Naive thymus-derived CD8-positive, alpha-beta T cell (primary cell): ENCODE measurements around the gene KLRD1. TPM values are rescaled to one million over a fixed set of nuclear protein-coding genes. Genes with fewer than 3 reads are reported as not detected.
"Not testable (repeated sequence)": the region's sequence is repeated elsewhere in the genome, so short reads cannot be mapped to it uniquely, and the experiment has no call there.

Experiments used
- ATAC-seq, 2 donors: fragments of 150-1000 bp; cut with Tn5 transposase in 1 of 2; sonication (Bioruptor Pico), chemical (Tn5 transposase) in 1 of 2; 1 replicate in 1 of 2; 2 replicates in 1 of 2; pipeline ENCODE4 v1.10.0; 2021; ENCODE audit warnings: mild to moderate bottlenecking in 2 of 2, moderate library complexity in 2 of 2
- POLR2A ChIA-PET: fragments of 350-600 bp; sonication (Branson Sonifier 250); formaldehyde crosslinking; loops from one replicate; lab custom pipeline; 2021; ENCODE audit warnings: antibody characterized with exemption; lab: Charles Lee
- DNase-seq, 10 donors: peaks; one replicate each; pipeline versions ENCODE4 v3.0.0 to v3.0.0-alpha.2; 2020 to 2022
- H3K27ac Mint-ChIP-seq, 10 donors: one replicate each; pipeline ENCODE4 v1.8.0; 2020 to 2022; ENCODE audit warnings: mild to moderate bottlenecking in 10 of 10, mixed read lengths in 10 of 10, moderate library complexity in 4 of 10, inconsistent platforms in 1 of 10
- H3K27me3 Mint-ChIP-seq, 5 donors: one replicate each; pipeline ENCODE4 v1.8.0; 2021 to 2022; ENCODE audit warnings: mixed read lengths in 5 of 5
- H3K36me3 Mint-ChIP-seq, 3 donors: one replicate each; pipeline ENCODE4 v1.8.0; 2020 to 2022; ENCODE audit warnings: mixed read lengths in 3 of 3, mild to moderate bottlenecking in 2 of 3, inconsistent platforms in 1 of 3
- H3K4me1 Mint-ChIP-seq, 4 donors: one replicate each; pipeline ENCODE4 v1.8.0; 2021 to 2022; ENCODE audit warnings: mixed read lengths in 4 of 4
- H3K4me3 Mint-ChIP-seq, 10 donors: one replicate each; pipeline ENCODE4 v1.8.0; 2020 to 2022; ENCODE audit warnings: mild to moderate bottlenecking in 10 of 10, mixed read lengths in 10 of 10, moderate library complexity in 6 of 10, inconsistent platforms in 1 of 10
- H3K9me3 Mint-ChIP-seq, 9 donors: one replicate each; pipeline ENCODE4 v1.8.0; 2020 to 2022; ENCODE audit warnings: mixed read lengths in 9 of 9, mild to moderate bottlenecking in 3 of 9, inconsistent platforms in 1 of 9, moderate library complexity in 1 of 9
- polyA plus RNA-seq, 3 donors: library from polyadenylated mRNA; unstranded; fragments of 300-500 nt; fragmentation: Illumina TruSeq; gene quantifications; one replicate each; pipeline ENCODE4 v1.2.3, GENCODE V29; 2021
- total RNA-seq, 8 experiments: library from RNA in 2 of 8; stranded (reverse) in 2 of 8; gene quantifications; one replicate each; pipeline ENCODE4 v1.2.3 and lab custom pipeline; 2021 to 2026

KLRD1 gene
- total and polyA plus RNA-seq, 5 experiments from 2014 or later: 4.3 to 271 (median 5.0) TPM

- peaks cover 6 to 16% (median 9%) of the 10 kb centered on the region in 4 donors for H3K4me1 Mint-ChIP-seq
- no peaks in the 10 kb centered on the region for H3K27me3 Mint-ChIP-seq
- no peak for DNase-seq
- peaks cover 0 to 5% (median 4%) of the 10 kb centered on the region in 3 donors for H3K36me3 Mint-ChIP-seq
- POLR2A ChIA-PET: interaction anchor here (0.6 kb wide), 1 partner anchor 1285 kb away, joined by 3 read pairs; no protein-coding TSS in a partner anchor
- H3K4me3 Mint-ChIP-seq: no peak overlapping the region
- H3K9me3 Mint-ChIP-seq: peaks cover 0 to 11% (median 9%) of the 10 kb centered on the region in 9 donors
- ATAC-seq: no peak
- peak overlapping the region in 3 of 10 donors; percentile 11 to 22 (median 13) for H3K27ac Mint-ChIP-seq
Measured at GRCh38 chr12:10339053-10339840, 31.6 kb downstream of the KLRD1 start.

- Mint-ChIP-seq H3K27ac (peak overlapping the region in 1 of 10 donors; percentile 8), H3K9me3 (peaks cover 0 to 11% (median 9%) of the 10 kb centered on the region in 9 donors), H3K4me1 (peaks cover 3 to 16% (median 8%) of the 10 kb centered on the region in 4 donors)
- POLR2A ChIA-PET, H3K36me3 Mint-ChIP-seq, H3K4me3 Mint-ChIP-seq, DNase-seq, H3K27me3 Mint-ChIP-seq, ATAC-seq: not testable (repeated sequence)
Measured at GRCh38 chr12:10340946-10341345, 33.3 kb downstream of the KLRD1 start.

GRCh38 chr12:10341892-10342509, 34.3 kb downstream of the KLRD1 start:
- Mint-ChIP-seq H3K4me3 (no peak overlapping the region), H3K36me3 (peaks cover 0 to 5% (median 5%) of the 10 kb centered on the region in 3 donors), H3K27ac (peak overlapping the region in 2 of 10 donors; percentile 48 to 53), H3K4me1 (peaks cover 3 to 16% (median 8%) of the 10 kb centered on the region in 4 donors), H3K27me3 (no peaks in the 10 kb centered on the region), H3K9me3 (peaks cover 0 to 14% (median 9%) of the 10 kb centered on the region in 9 donors)
- POLR2A ChIA-PET: interaction anchor here (0.6 to 0.9 kb wide), 4 partner anchors 24 to 331 kb away, joined by 5 to 8 read pairs (median 6); no protein-coding TSS in a partner anchor
- ATAC-seq (no peak), DNase-seq (no peak)

GRCh38 chr12:10351457-10351856, 43.8 kb downstream of the KLRD1 start:
- H3K4me3 Mint-ChIP-seq, H3K27ac Mint-ChIP-seq, ATAC-seq, DNase-seq, POLR2A ChIA-PET, H3K4me1 Mint-ChIP-seq, H3K27me3 Mint-ChIP-seq: not testable (repeated sequence)
- H3K9me3 Mint-ChIP-seq: peaks cover 6 to 51% (median 23%) of the 10 kb centered on the region in 9 donors
- H3K36me3 Mint-ChIP-seq: peaks cover 4 to 17% (median 15%) of the 10 kb centered on the region in 3 donors

GRCh38 chr12:10354071-10354470, 46.4 kb downstream of the KLRD1 start:
- DNase-seq (no peak), ATAC-seq (no peak)
- Mint-ChIP-seq H3K36me3 (peaks cover 14 to 34% (median 19%) of the 10 kb centered on the region in 3 donors), H3K9me3 (peaks cover 3 to 44% (median 21%) of the 10 kb centered on the region in 9 donors), H3K27me3 (no peaks in the 10 kb centered on the region), H3K4me3 (no peak overlapping the region), H3K27ac (peak overlapping the region in 1 of 10 donors; percentile 24), H3K4me1 (peaks cover 0 to 13% (median 5%) of the 10 kb centered on the region in 4 donors)
- POLR2A ChIA-PET: no interaction called here

- H3K4me3 Mint-ChIP-seq: no peak overlapping the region
- H3K36me3 Mint-ChIP-seq: peaks cover 14 to 37% (median 23%) of the 10 kb centered on the region in 3 donors
- H3K9me3 Mint-ChIP-seq: peaks cover 3 to 43% (median 21%) of the 10 kb centered on the region in 9 donors
- H3K27me3 Mint-ChIP-seq: no peaks in the 10 kb centered on the region
- POLR2A ChIA-PET: no interaction called here
- peak overlapping the region in 1 of 10 donors; percentile 24 for H3K27ac Mint-ChIP-seq
- no peak for DNase-seq
- peaks cover 0 to 18% (median 9%) of the 10 kb centered on the region in 4 donors for H3K4me1 Mint-ChIP-seq
- no peak for ATAC-seq
Measured at GRCh38 chr12:10354502-10354901, 46.8 kb downstream of the KLRD1 start.

GRCh38 chr12:10358131-10358530, 50.5 kb downstream of the KLRD1 start:
- peak overlapping the region in 3 of 10 donors; percentile 31 to 51 (median 36) for H3K27ac Mint-ChIP-seq
- H3K36me3 Mint-ChIP-seq: peaks cover 5 to 34% (median 31%) of the 10 kb centered on the region in 3 donors
- H3K9me3 Mint-ChIP-seq: peaks cover 0 to 13% (median 6%) of the 10 kb centered on the region in 9 donors
- peaks cover 0 to 37% (median 26%) of the 10 kb centered on the region in 4 donors for H3K4me1 Mint-ChIP-seq
- POLR2A ChIA-PET: no interaction called here
- no peak overlapping the region for H3K4me3 Mint-ChIP-seq
- no peaks in the 10 kb centered on the region for H3K27me3 Mint-ChIP-seq
- ATAC-seq (no peak), DNase-seq (no peak)

- no peaks in the 10 kb centered on the region for H3K27me3 Mint-ChIP-seq
- peaks cover 0 to 37% (median 26%) of the 10 kb centered on the region in 4 donors for H3K4me1 Mint-ChIP-seq
- H3K27ac Mint-ChIP-seq: peak overlapping the region in 9 of 10 donors; percentile 15 to 73 (median 65)
- peak overlapping the region in 5 of 10 donors; percentile 1 to 38 (median 14) for H3K4me3 Mint-ChIP-seq
- DNase-seq: no peak
- POLR2A ChIA-PET: no interaction called here
- H3K9me3 Mint-ChIP-seq: peaks cover 0 to 13% (median 6%) of the 10 kb centered on the region in 9 donors
- peaks cover 5 to 34% (median 31%) of the 10 kb centered on the region in 3 donors for H3K36me3 Mint-ChIP-seq
- ATAC-seq: no peak
Measured at GRCh38 chr12:10358969-10359368, 51.3 kb downstream of the KLRD1 start.

- Mint-ChIP-seq H3K9me3 (peaks cover 0 to 12% (median 4%) of the 10 kb centered on the region in 9 donors), H3K27ac (peak overlapping the region in 7 of 10 donors; percentile 58 to 86 (median 83))
- peak in 1 of 10 donors; percentile 29 for DNase-seq
Measured at GRCh38 chr12:10361084-10361483, 53.4 kb downstream of the KLRD1 start.

GRCh38 chr12:10361622-10362021, 54.0 kb downstream of the KLRD1 start:
- POLR2A ChIA-PET: interaction anchor here (0.5 to 1.3 kb wide), 3 partner anchors 25 to 197 kb away, joined by 3 to 4 read pairs (median 3); no protein-coding TSS in a partner anchor
- Mint-ChIP-seq H3K27ac (peak overlapping the region in 8 of 10 donors; percentile 9 to 86 (median 83)), H3K27me3 (no peaks in the 10 kb centered on the region), H3K4me3 (peak overlapping the region; percentile 2 to 62 (median 49)), H3K4me1 (peaks cover 0 to 34% (median 25%) of the 10 kb centered on the region in 4 donors), H3K9me3 (peaks cover 0 to 12% (median 4%) of the 10 kb centered on the region in 9 donors), H3K36me3 (peaks cover 5 to 33% (median 27%) of the 10 kb centered on the region in 3 donors)
- DNase-seq (no peak), ATAC-seq (no peak)

More at GRCh38 chr12:10361084-10361483, 53.4 kb downstream of the KLRD1 start:
- Mint-ChIP-seq H3K27me3 (no peaks in the 10 kb centered on the region), H3K4me1 (peaks cover 0 to 34% (median 24%) of the 10 kb centered on the region in 4 donors), H3K4me3 (peak overlapping the region in 7 of 10 donors; percentile 2 to 62 (median 38)), H3K36me3 (peaks cover 5 to 34% (median 29%) of the 10 kb centered on the region in 3 donors)
- POLR2A ChIA-PET: interaction anchor here (1.0 to 1.3 kb wide), 2 partner anchors 31 to 197 kb away, joined by 3 to 4 read pairs; no protein-coding TSS in a partner anchor
- peak in 1 of 2 donors; percentile 45 for ATAC-seq

- H3K36me3 Mint-ChIP-seq: peaks cover 9 to 33% (median 30%) of the 10 kb centered on the region in 3 donors
- ATAC-seq (no peak), DNase-seq (no peak)
- H3K27ac Mint-ChIP-seq: no peak overlapping the region
- POLR2A ChIA-PET: no interaction called here
- H3K9me3 Mint-ChIP-seq: peaks cover 0 to 12% (median 6%) of the 10 kb centered on the region in 9 donors
- no peaks in the 10 kb centered on the region for H3K27me3 Mint-ChIP-seq
- H3K4me3 Mint-ChIP-seq: peak overlapping the region in 1 of 10 donors; percentile 44
- peaks cover 0 to 34% (median 27%) of the 10 kb centered on the region in 4 donors for H3K4me1 Mint-ChIP-seq
Measured at GRCh38 chr12:10362325-10362724, 54.7 kb downstream of the KLRD1 start.
